ENCODE data around the gene HTRA2. TPM values are rescaled to one million over a fixed set of nuclear protein-coding genes. Genes with fewer than 3 reads are reported as not detected.

Gene HTRA2
- total RNA-seq, 1 donor from 2014 or later = 42.7 TPM

DNA sequence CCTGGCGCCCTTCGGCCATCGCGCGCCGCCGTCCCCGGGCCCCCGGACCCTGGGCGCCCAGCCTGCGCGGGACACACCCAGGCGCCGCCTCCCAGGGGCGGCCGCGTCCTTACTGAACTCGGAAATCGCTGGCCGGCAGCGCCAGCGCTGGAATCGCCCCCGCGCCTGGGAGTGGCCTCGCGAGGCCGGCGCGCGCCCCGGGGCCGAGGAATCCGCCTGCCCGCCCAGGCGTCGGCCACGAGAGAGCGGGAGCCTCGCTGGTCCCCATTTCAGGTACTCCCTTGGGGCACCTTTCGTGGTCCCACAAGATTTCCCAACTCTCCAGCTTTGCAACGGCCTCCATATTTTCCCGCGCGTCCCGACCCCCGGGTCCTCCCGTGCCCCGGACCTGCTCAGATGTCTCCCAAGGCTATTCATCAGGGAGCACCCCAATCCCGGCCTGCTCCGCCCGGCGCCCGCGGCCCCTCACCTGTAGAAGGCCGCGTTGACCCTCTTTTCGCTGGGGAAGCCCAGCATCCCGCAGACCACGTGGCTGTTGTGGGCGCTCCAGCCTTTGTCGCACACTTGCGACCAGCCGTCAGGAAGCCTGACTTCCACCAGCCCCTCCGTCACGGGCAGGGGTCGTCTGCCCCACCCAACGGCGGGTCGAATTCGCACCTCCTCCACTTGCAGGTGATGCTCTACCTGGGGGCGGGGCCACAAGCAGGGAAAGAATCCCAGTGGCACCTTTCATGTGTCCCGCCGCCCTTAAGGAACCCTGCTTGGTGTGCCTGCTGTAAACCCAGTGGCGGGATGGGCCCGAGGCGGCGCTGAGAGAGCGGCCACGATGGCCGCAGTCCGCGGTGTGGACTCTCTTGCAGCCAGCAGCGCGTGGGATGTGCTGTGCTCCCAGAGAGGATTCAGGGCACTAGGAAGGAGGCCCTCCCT, 19.4 kb downstream of the HTRA2 start:
- no peak for DNase-seq (ENCODE audit: extremely low spot score, unreplicated experiment)
- peak overlapping the region; percentile 83 for H3K4me3 Mint-ChIP-seq
- TF ChIP-seq, protein P1, sequence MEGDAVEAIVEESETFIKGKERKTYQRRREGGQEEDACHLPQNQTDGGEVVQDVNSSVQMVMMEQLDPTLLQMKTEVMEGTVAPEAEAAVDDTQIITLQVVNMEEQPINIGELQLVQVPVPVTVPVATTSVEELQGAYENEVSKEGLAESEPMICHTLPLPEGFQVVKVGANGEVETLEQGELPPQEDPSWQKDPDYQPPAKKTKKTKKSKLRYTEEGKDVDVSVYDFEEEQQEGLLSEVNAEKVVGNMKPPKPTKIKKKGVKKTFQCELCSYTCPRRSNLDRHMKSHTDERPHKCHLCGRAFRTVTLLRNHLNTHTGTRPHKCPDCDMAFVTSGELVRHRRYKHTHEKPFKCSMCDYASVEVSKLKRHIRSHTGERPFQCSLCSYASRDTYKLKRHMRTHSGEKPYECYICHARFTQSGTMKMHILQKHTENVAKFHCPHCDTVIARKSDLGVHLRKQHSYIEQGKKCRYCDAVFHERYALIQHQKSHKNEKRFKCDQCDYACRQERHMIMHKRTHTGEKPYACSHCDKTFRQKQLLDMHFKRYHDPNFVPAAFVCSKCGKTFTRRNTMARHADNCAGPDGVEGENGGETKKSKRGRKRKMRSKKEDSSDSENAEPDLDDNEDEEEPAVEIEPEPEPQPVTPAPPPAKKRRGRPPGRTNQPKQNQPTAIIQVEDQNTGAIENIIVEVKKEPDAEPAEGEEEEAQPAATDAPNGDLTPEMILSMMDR (conservative IDR thresholded peaks at IDR 0.05) = no peak
- no peaks in the 10 kb centered on the region for H3K9me3 Mint-ChIP-seq
- H3K4me1 Mint-ChIP-seq (ENCODE audit: unreplicated experiment) = peaks cover 20% of the 10 kb centered on the region
- no peaks in the 10 kb centered on the region for H3K36me3 Mint-ChIP-seq
- peaks cover 30% of the 10 kb centered on the region for H3K27me3 Mint-ChIP-seq
- H3K27ac Mint-ChIP-seq = peak overlapping the region; percentile 69

DNA sequence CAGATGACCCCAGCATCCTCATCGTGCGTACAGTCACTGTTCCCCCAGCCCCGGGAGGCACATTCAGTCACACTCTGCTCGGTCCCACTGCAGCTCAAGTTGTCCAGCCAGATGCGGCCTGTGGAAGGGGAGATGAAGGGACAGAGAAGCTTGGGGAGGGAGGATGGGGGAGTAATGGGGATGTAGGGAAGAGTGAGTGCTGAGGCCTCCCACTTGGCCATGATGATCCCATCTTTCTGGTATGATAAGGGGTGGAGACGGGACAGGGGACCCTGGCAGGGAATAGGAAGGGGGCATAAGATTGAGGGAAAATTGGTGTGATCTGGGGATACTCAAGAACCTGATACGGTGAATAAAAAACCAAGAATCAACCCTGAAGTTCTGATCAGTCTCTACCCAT, 20.5 kb downstream of the HTRA2 start:
- TF ChIP-seq, protein P1 (conservative IDR thresholded peaks at IDR 0.05) = no peak
- Mint-ChIP-seq H3K4me1 (ENCODE audit: unreplicated experiment) (peaks cover 20% of the 10 kb centered on the region), H3K4me3 (peak overlapping the region; percentile 83), H3K9me3 (no peaks in the 10 kb centered on the region), H3K27ac (no peak overlapping the region), H3K27me3 (peaks cover 35% of the 10 kb centered on the region), H3K36me3 (no peaks in the 10 kb centered on the region)
- DNase-seq (ENCODE audit: extremely low spot score, unreplicated experiment) = no peak

DNA sequence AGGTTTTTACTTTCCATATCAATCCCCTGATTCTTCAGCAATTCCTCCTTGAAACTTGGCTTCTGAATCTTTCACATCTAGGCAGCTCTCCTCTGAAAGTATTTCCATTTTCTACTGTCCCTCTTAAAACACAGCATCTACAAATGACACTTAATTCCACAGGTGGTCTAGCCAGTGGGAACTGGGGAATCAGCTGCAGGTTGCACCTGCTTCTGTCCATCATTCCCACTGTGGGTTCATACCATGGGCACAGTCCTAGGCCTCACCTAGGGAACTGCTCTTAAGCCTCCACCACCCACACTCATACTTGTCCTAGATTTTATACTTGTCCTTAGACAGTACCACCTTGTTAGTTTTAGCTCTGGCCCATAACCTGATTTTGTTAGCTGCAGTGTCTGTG, 21.8 kb downstream of the HTRA2 start:
- no peak for DNase-seq (ENCODE audit: extremely low spot score, unreplicated experiment)
- TF ChIP-seq, protein P1 (conservative IDR thresholded peaks at IDR 0.05) = no peak
- Mint-ChIP-seq H3K4me1 (ENCODE audit: unreplicated experiment) (peaks cover 20% of the 10 kb centered on the region), H3K4me3 (peak overlapping the region; percentile 37), H3K27me3 (peaks cover 42% of the 10 kb centered on the region), H3K27ac (no peak overlapping the region), H3K36me3 (no peaks in the 10 kb centered on the region), H3K9me3 (no peaks in the 10 kb centered on the region)

DNA sequence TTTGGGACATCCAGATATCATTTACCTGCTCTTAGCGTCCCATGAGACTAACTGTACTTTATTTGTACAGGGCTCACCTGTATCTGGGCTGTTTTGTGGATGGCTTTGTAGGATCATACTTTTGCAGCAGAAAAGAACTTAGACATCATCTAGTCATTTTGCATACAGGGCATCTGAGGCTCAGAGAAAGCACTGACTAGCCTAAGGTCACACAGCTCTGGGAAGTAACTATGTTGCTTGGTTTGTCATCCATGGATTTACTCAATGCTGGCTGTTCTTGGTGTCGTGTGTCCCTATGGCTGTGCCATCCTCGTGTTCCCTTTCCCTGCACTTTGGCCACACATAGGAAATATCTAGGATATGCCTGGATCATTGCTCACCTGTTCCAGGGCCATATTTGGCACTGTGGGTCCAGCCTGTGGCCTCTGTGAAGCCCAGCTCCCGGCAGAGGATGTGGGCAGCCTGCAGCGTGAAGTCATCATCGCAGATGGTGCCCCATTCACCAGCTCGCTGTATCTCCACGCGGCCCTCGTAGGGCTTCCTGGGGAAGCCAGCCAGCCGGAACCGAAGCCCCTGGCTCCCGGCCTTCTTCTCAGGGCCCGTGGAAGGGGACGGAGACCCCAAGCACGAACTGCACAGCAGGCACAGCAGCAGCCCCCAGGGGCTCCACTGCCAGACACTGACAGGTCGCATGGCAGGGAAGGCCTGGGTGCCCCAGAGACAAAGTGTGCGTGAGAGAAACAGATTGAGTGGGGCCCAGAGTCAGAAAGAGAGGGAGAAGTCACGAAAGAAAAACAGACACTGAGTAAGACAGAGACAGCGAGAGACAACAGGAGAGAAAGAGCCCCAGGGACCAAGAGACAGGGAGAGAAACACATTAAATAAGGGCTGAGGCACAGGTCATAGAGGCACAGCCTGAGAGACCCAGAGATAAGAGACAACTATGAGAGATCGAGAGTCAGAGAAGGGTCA, 22.5 kb downstream of the HTRA2 start:
- H3K4me1 Mint-ChIP-seq (ENCODE audit: unreplicated experiment) = peaks cover 20% of the 10 kb centered on the region
- no peak for DNase-seq (ENCODE audit: extremely low spot score, unreplicated experiment)

More for the DNA sequence above, 22.5 kb downstream of the HTRA2 start:
- H3K36me3 Mint-ChIP-seq = no peaks in the 10 kb centered on the region
- H3K4me3 Mint-ChIP-seq = peak overlapping the region; percentile 95
- TF ChIP-seq, protein P1 (conservative IDR thresholded peaks at IDR 0.05) = no peak
- H3K9me3 Mint-ChIP-seq = no peaks in the 10 kb centered on the region
- peaks cover 47% of the 10 kb centered on the region for H3K27me3 Mint-ChIP-seq
- peak overlapping the region; percentile 70 for H3K27ac Mint-ChIP-seq
